ENCODE measurements around the gene DDX28. TPM values are rescaled to one million over a fixed set of nuclear protein-coding genes. Genes with fewer than 3 reads are reported as not detected.
"Not testable (repeated sequence)": the region's sequence is repeated elsewhere in the genome, so short reads cannot be mapped to it uniquely, and the experiment has no call there.

The DDX28 gene
- total and polyA plus RNA-seq, 11 donors = 4.4 to 11.9 (median 8.8) TPM

DNA sequence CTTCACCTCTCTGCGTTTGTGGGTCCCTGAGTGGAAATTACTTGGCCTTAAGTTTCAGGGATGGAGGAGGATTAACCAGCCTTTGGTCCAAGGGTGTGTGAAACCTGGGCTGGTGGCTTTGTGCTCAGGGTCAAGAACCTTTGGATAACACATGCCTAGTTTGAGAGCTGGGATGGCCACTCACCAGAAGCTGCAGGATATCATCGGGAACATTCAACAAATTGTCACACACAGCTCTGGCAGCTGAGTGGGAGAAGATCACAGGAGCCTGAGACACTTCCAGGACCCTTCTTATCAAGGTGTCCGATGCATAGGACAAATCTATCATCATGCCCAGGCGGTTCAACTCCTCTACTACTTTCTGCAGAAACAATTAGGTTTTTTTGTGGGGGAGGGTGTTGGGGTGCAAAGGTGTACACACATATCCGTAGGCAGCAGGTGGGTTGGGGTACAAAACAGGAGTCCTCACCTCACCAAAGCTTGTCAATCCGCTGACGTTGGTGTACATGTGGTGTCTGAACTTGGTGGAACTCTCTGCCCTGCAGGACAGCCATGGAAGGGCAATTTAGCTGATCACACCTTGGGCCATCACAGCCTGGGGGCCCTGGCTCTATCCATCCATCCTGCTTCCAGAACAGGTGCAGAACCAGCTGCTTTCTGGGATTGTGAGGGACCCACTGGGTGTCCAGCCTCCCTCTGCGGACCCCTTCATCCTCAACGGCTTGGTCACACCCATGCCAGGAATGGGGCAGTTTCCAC lies 45.4 kb downstream of the DDX28 start:
- intact Hi-C loops (cut with DNase I) = no loop called here
- no peaks in the 10 kb centered on the region for H3K27me3 ChIP-seq
- WGBS, 4 donors = 69 to 78% (median 73%) methylated on average over 7 to 9 of the region's 9 CpGs
- ATAC-seq = no peak
- DNase-seq = no peak
- no peaks in the 10 kb centered on the region for H3K9me3 ChIP-seq
- TF ChIP-seq POLR2A (IDR thresholded peaks at IDR 0.05) = no peak
- TF ChIP-seq, protein P1, sequence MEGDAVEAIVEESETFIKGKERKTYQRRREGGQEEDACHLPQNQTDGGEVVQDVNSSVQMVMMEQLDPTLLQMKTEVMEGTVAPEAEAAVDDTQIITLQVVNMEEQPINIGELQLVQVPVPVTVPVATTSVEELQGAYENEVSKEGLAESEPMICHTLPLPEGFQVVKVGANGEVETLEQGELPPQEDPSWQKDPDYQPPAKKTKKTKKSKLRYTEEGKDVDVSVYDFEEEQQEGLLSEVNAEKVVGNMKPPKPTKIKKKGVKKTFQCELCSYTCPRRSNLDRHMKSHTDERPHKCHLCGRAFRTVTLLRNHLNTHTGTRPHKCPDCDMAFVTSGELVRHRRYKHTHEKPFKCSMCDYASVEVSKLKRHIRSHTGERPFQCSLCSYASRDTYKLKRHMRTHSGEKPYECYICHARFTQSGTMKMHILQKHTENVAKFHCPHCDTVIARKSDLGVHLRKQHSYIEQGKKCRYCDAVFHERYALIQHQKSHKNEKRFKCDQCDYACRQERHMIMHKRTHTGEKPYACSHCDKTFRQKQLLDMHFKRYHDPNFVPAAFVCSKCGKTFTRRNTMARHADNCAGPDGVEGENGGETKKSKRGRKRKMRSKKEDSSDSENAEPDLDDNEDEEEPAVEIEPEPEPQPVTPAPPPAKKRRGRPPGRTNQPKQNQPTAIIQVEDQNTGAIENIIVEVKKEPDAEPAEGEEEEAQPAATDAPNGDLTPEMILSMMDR (IDR thresholded peaks at IDR 0.05) = no peak
- no peaks in the 10 kb centered on the region for H3K4me1 ChIP-seq
- no peak overlapping the region for H3K27ac ChIP-seq
- H3K4me3 ChIP-seq = no peak overlapping the region
- no peaks in the 10 kb centered on the region for H3K36me3 ChIP-seq

DNA sequence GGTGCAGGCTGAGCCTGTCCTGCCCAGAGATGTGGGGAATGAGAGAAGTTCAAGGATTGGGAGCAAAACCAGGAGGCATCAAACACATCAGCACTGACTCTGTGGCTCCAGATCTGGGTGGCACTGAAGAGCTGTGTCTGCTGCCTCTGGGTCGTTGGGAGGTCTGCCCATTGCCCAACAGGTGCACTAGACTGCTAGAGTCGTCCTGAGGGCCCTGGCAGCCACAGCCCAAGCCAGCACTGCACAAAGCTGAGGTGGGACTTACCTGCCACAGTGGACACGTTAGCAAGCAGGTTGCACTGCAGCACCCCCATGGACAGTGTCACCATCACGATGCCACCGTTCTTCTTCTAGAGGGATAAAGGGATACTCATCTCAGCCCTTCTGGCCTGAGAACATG lies 46.0 kb downstream of the DDX28 start:
- Histone ChIP-seq H3K4me3 (no peak overlapping the region), H3K27ac (no peak overlapping the region), H3K36me3 (no peaks in the 10 kb centered on the region), H3K4me1 (no peaks in the 10 kb centered on the region), H3K9me3 (no peaks in the 10 kb centered on the region), H3K27me3 (no peaks in the 10 kb centered on the region)
- WGBS, 4 donors = 63 to 77% (median 72%) methylated on average over 5 of the region's 5 CpGs
- intact Hi-C loops (cut with DNase I) = no loop called here
- DNase-seq (no peak), ATAC-seq (no peak)
- TF ChIP-seq, protein P1 (IDR thresholded peaks at IDR 0.05) = no peak
- no peak for TF ChIP-seq POLR2A (IDR thresholded peaks at IDR 0.05)

DNA sequence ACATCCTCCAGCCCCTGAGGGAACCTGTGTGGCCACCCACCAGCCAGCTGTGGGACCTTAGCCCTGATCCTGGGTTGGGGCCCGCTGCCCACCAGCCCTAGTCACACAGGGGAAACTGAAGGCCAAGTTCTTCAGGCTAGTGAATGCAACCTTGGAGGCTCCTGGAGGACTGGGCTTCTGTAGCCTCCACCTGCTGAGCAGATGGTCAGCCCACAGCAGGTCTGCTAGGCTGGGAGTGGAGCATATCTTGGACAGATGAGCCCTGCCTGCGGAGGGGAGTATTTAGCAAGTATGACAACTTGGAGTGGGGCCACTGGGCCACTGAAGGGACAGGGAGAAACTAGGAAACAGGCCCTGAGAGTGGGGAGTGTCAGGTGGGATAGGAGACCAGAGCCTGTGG lies 46.8 kb downstream of the DDX28 start:
- no peaks in the 10 kb centered on the region for H3K27me3 ChIP-seq
- WGBS, 4 donors = 93 to 96% (median 95%) methylated on average over 2 of the region's 2 CpGs
- no peak overlapping the region for H3K27ac ChIP-seq
- no peak for ATAC-seq
- H3K4me1 ChIP-seq = no peaks in the 10 kb centered on the region
- H3K4me3 ChIP-seq = no peak overlapping the region
- TF ChIP-seq, protein P1 (IDR thresholded peaks at IDR 0.05) = no peak
- no peak for TF ChIP-seq POLR2A (IDR thresholded peaks at IDR 0.05)
- no peaks in the 10 kb centered on the region for H3K36me3 ChIP-seq
- intact Hi-C loops (cut with DNase I) = no loop called here
- no peaks in the 10 kb centered on the region for H3K9me3 ChIP-seq
- no peak for DNase-seq

DNA sequence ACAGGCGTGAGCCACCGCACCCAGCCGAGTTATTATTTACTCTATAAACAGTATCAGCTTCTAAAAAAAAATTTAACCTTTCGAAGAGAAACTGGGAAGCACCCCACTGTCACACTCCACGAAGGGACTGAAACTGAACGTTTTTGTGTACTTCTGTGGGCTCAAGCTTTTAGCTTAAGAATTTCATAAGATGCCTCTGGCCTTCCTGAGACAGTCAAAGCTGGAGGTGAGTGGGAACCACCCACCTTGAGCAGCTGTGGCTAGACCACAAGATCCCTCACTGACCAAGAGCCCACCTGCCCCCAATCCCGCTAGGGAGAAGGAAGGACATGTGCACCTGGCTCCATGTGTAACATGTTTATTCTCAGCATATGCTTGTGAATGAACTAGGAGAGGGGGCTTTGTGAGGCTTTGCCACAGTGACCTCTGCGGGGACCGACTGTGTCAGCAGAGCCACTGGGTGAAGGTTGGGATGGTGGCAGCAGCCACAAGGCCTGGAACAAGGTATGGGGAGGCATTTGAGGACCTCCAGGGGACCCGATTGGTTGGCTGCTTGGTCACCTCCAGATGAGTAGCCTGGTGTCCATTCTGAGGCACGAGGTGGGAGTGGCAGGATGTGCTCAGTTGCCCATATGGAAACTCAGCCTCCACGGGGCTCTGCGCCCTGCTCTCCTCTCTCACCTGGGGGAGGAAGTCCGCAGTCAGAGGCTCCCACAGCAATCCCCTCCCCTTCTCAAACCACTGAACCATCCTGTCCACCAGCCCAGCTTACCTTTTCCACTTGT lies 47.5 kb downstream of the DDX28 start:
- Histone ChIP-seq H3K9me3 (no peaks in the 10 kb centered on the region), H3K27me3 (no peaks in the 10 kb centered on the region), H3K4me3 (no peak overlapping the region), H3K27ac (no peak overlapping the region), H3K36me3 (no peaks in the 10 kb centered on the region), H3K4me1 (no peaks in the 10 kb centered on the region)
- ATAC-seq (no peak), DNase-seq (no peak)
- TF ChIP-seq, protein P1 (IDR thresholded peaks at IDR 0.05) = no peak
- TF ChIP-seq POLR2A (IDR thresholded peaks at IDR 0.05) = no peak
- WGBS, 4 donors = 77 to 86% (median 85%) methylated on average over 12 to 14 of the region's 14 CpGs
- intact Hi-C loops (cut with DNase I) = no loop called here

DNA sequence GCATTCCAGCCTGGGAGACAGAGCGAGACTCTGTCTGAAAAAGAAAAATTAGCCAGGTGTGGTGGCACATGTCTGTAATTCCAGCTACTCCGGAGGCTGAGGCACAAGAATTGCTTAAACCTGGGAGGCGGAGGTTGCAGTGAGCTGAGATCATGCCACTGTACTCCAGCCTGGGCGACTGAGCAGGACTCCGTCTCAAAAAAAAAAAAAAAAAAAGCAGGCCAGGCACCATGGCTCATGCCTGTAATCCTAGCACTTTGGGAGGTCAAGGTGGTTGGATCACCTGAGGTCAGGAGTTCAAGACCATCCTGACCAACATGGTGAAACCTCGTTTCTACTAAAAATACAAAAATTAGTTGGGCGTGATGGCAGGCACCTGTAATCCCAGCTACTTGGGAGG lies 50.7 kb downstream of the DDX28 start:
- 87 to 94% (median 91%) methylated on average over 7 of the region's 7 CpGs for WGBS, 4 donors
- ATAC-seq; H3K27me3 ChIP-seq; H3K4me3 ChIP-seq; H3K27ac ChIP-seq; intact Hi-C loops (cut with DNase I); H3K9me3 ChIP-seq; H3K36me3 ChIP-seq; DNase-seq: not testable (repeated sequence)
- peaks cover 0 to 12% (median 5%) of the 10 kb centered on the region in 12 donors for H3K4me1 ChIP-seq
